Measurements from ENCODE around the gene PEF1.

The PEF1 gene

DNA sequence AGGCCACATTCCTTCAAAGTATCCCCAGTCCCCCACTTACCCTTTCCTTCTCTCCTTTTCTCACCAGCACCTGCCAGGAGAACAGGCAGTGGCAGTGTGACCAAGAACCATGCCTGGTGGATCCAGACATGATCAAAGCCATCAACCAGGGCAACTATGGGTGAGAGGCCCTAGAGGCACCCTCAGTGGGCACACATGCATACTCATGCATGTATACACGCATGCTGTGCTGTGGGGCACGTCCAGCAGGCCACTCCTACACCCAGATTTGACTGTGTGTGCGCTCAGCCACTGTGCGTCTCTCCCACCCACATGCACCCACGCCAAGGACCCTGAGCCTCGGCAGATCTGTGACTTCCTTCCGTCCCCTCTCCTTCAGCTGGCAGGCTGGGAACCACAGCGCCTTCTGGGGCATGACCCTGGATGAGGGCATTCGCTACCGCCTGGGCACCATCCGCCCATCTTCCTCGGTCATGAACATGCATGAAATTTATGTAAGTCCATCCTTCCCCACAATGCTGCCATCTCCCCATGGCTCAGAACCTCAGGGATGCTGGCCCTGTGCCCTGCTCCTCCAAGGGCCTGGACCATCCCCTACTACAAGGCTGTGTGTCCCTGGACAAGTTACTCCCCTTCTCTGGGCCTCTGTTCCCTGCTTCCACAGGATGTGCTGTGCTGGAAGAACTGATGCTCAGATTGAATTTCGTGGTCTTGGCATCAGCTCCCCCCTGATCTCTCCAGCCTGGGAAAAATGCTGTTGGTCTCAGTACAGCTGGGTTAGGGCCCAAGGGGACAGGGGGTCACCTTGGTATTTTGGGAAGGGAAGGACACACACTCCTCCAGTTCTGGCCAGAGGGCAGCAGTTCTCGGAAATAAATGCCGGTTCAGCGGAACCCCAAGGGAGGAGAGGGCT, 61.3 kb downstream of the PEF1 start:
- no peak for DNase-seq

DNA sequence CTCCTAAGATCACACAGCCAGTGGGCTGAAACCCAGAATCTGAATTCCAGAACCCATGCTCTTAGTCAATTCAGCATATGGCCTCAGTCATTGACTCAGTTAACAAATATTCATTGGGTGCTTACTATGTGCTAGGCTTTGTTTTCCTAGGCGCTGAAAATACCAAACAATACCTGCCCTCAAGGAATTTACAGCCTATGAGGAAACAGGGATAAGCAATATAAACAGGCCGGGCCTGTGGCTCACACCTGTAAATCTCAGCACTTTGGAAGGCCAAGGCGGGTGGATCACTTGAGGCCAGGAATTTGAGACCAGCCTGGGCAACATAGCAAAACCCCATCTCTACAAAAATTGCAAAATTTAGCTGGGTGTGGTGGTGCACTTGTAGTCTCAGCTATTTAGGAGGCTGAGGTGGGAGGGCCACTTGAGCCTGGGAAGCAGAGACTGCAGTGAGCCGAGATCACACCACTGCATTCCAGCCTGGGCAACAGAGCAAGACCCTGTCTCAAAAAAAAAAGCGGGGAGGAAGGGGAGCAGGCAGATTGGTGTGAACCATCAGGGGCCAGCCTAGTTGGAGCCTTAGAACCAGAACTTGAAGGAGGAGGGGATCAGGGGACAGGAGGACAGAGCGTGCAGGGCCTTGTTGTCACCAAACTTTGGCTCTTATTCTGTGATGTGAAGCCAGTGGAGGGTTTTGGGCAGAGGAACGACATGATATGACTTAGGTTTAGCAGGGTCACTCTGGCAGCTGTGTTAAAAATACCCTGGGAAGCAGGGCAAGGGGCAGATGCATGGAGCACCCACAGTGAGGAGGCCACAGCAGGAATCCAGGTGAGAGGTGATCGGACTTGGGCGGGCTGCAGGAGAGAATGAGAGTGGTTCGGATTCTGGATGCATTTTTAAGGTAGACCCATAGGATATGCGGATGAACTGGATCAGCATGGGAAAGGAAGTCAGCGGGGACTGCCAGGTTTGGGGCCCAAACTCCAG, 62.6 kb downstream of the PEF1 start:
- DNase-seq, result no peak

- DNase-seq, result no peak
Measured at GRCh38 chr1:31580891-31581603, 63.6 kb downstream of the PEF1 start.

DNA sequence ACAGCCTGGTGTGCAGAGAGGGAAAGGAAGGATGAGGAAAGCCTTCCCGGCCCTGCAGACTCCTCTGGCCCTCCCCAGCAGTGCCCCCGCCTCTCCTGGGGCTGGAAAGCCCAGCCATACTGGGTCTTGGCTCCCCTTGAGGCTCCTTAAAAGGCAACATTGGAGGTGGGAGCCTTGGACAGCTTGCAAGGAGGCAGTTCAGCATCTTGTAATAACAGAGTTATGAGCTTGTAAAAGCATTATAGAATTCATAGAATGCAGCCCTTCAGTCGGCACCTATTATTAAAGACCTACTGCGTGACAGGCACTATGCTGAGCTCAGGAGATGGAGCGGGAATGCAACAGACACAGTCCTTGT, 64.2 kb downstream of the PEF1 start:
- DNase-seq, result no peak

All from right hindlimb (tissue), 1 donor.